HepG2 (cell line): ENCODE measurements around the gene SP9. TPM values are rescaled to one million over a fixed set of nuclear protein-coding genes. Genes with fewer than 3 reads are reported as not detected.

ENCODE experiments used
- ARNTL ChIP-seq: sonication (generic); formaldehyde crosslinking; IDR thresholded peaks from 2 replicates; pipeline ENCODE4 v1.4.0; 2020; ENCODE audit warnings: mild to moderate bottlenecking, missing genetic modification reagents
- ATF1 ChIP-seq: IDR thresholded peaks from 2 replicates; pipeline ENCODE4 v1.6.1; 2016; ENCODE audit warnings: mild to moderate bottlenecking, control low read depth
- BHLHE40 ChIP-seq: IDR thresholded peaks from 2 replicates; pipeline ENCODE4 v1.6.1; 2011; ENCODE audit warnings: low read length, improper control_type of control experiment
- CEBPG ChIP-seq: IDR thresholded peaks from 2 replicates; pipeline ENCODE4 v1.6.1; 2016
- JDP2 ChIP-seq: sonication (generic); formaldehyde crosslinking; IDR thresholded peaks from 2 replicates; pipeline ENCODE4 v1.8.1; 2022; ENCODE audit warnings: missing genetic modification reagents, borderline replicate concordance
- PHF8 ChIP-seq: sonication (generic); formaldehyde crosslinking; IDR thresholded peaks from 2 replicates; pipeline ENCODE4 v1.5.0; 2020; ENCODE audit warnings: missing genetic modification reagents
- RXRA ChIP-seq: sonication (generic); formaldehyde crosslinking; IDR thresholded peaks from 2 replicates; pipeline ENCODE4 v1.5.1; 2020; ENCODE audit warnings: missing genetic modification reagents
- TBL1XR1 ChIP-seq: fragments of 150-350 bp; IDR thresholded peaks from 2 replicates; pipeline ENCODE4 v1.6.1; 2014; ENCODE audit warnings: borderline replicate concordance, low read length; ENCODE audit not compliant: partially characterized antibody
- ZNF281 ChIP-seq: sonication (generic); formaldehyde crosslinking; IDR thresholded peaks from 2 replicates; pipeline ENCODE4 v1.4.0; 2020; ENCODE audit warnings: missing genetic modification reagents, borderline replicate concordance
- ZNF350 ChIP-seq: sonication (generic); formaldehyde crosslinking; IDR thresholded peaks from 2 replicates; pipeline ENCODE4 v1.4.0; 2020; ENCODE audit warnings: mild to moderate bottlenecking, low read depth, missing genetic modification reagents, borderline replicate concordance
- ZNF382 ChIP-seq: sonication (generic); formaldehyde crosslinking; IDR thresholded peaks from 2 replicates; pipeline ENCODE4 v1.5.0; 2020; ENCODE audit warnings: missing genetic modification reagents, mild to moderate bottlenecking, borderline replicate concordance
- ZNF781 ChIP-seq: sonication (generic); formaldehyde crosslinking; IDR thresholded peaks from 2 replicates; pipeline ENCODE4 v1.5.1; 2020; ENCODE audit warnings: borderline replicate concordance, mild to moderate bottlenecking, missing genetic modification reagents; ENCODE audit errors: not compliant biosample characterization
- polyA plus RNA-seq, 8 experiments: library from polyadenylated mRNA; depleted of rRNA in 3 of 8; stranded (reverse) in 7 of 8; unstranded in 1 of 8; fragments of >200 nt; fragmentation: Illumina TruSeq in 4 of 8; extraction: Trizol in 4 of 8; gene quantifications; 2 replicates each; pipeline versions ENCODE4 v1.2.1 to v1.2.3, GENCODE V29; 2011 to 2016; ENCODE audit warnings: low read depth in 4 of 8, missing spikeins in 1 of 8, mixed read lengths in 1 of 8; ENCODE audit not compliant: insufficient read depth in 1 of 8
- total RNA-seq, 5 experiments: library from RNA; depleted of rRNA; stranded (reverse); fragments of >200 nt; fragmentation: Illumina TruSeq; extraction: Trizol; gene quantifications; 2 replicates each; pipeline ENCODE4 v1.2.3, GENCODE V29; 2016; ENCODE audit warnings: low read depth in 1 of 5
- TF ChIP-seq, protein P1 (sequence below): sonication (generic); formaldehyde crosslinking; IDR thresholded peaks from 2 replicates; pipeline ENCODE4 v1.4.0; 2020; ENCODE audit warnings: missing genetic modification reagents
- TF ChIP-seq, protein P2 (sequence below): fragments of 450-650 bp; IDR thresholded peaks from 2 replicates; pipeline ENCODE4 v1.6.1; 2017; ENCODE audit warnings: mild to moderate bottlenecking
- TF ChIP-seq, protein P3 (sequence below): sonication (generic); formaldehyde crosslinking; IDR thresholded peaks from 2 replicates; pipeline ENCODE4 v1.5.0; 2020; ENCODE audit warnings: mild to moderate bottlenecking, missing genetic modification reagents, borderline replicate concordance
- TF ChIP-seq, protein P4 (sequence below): sonication (generic); formaldehyde crosslinking; IDR thresholded peaks from 2 replicates; pipeline ENCODE4 v1.8.0; 2022; ENCODE audit warnings: mild to moderate bottlenecking, missing genetic modification reagents, borderline replicate concordance

SP9 gene
- total and polyA plus RNA-seq, 2 of the 13 experiments (the other 11 are each of a cell fraction or from before 2014, with no cell fraction given), result not detected

GRCh38 chr2:174334781-174335251, at the start of gene SP9 (continued):
- TF ChIP-seq, protein P1, sequence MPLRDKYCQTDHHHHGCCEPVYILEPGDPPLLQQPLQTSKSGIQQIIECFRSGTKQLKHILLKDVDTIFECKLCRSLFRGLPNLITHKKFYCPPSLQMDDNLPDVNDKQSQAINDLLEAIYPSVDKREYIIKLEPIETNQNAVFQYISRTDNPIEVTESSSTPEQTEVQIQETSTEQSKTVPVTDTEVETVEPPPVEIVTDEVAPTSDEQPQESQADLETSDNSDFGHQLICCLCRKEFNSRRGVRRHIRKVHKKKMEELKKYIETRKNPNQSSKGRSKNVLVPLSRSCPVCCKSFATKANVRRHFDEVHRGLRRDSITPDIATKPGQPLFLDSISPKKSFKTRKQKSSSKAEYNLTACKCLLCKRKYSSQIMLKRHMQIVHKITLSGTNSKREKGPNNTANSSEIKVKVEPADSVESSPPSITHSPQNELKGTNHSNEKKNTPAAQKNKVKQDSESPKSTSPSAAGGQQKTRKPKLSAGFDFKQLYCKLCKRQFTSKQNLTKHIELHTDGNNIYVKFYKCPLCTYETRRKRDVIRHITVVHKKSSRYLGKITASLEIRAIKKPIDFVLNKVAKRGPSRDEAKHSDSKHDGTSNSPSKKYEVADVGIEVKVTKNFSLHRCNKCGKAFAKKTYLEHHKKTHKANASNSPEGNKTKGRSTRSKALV (CRISPR knock-in tag), result no peak
- TF ChIP-seq ARNTL (CRISPR knock-in tag), result no peak
- no peak for TF ChIP-seq ATF1
- TF ChIP-seq BHLHE40, result peak; percentile 50; the same call in 1 of the 2 replicates
- TF ChIP-seq, protein P2, sequence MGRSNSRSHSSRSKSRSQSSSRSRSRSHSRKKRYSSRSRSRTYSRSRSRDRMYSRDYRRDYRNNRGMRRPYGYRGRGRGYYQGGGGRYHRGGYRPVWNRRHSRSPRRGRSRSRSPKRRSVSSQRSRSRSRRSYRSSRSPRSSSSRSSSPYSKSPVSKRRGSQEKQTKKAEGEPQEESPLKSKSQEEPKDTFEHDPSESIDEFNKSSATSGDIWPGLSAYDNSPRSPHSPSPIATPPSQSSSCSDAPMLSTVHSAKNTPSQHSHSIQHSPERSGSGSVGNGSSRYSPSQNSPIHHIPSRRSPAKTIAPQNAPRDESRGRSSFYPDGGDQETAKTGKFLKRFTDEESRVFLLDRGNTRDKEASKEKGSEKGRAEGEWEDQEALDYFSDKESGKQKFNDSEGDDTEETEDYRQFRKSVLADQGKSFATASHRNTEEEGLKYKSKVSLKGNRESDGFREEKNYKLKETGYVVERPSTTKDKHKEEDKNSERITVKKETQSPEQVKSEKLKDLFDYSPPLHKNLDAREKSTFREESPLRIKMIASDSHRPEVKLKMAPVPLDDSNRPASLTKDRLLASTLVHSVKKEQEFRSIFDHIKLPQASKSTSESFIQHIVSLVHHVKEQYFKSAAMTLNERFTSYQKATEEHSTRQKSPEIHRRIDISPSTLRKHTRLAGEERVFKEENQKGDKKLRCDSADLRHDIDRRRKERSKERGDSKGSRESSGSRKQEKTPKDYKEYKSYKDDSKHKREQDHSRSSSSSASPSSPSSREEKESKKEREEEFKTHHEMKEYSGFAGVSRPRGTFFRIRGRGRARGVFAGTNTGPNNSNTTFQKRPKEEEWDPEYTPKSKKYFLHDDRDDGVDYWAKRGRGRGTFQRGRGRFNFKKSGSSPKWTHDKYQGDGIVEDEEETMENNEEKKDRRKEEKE, result no peak
- TF ChIP-seq ZNF781, result no peak
- TF ChIP-seq RXRA, result no peak
- no peak for TF ChIP-seq TBL1XR1
- no peak for TF ChIP-seq PHF8 (CRISPR knock-in tag)
- no peak for TF ChIP-seq JDP2 (CRISPR knock-in tag)
- no peak for TF ChIP-seq CEBPG (CRISPR knock-in tag)
- no peak for TF ChIP-seq ZNF382 (CRISPR knock-in tag)
- TF ChIP-seq ZNF350 (CRISPR knock-in tag), result no peak
- TF ChIP-seq, protein P3, sequence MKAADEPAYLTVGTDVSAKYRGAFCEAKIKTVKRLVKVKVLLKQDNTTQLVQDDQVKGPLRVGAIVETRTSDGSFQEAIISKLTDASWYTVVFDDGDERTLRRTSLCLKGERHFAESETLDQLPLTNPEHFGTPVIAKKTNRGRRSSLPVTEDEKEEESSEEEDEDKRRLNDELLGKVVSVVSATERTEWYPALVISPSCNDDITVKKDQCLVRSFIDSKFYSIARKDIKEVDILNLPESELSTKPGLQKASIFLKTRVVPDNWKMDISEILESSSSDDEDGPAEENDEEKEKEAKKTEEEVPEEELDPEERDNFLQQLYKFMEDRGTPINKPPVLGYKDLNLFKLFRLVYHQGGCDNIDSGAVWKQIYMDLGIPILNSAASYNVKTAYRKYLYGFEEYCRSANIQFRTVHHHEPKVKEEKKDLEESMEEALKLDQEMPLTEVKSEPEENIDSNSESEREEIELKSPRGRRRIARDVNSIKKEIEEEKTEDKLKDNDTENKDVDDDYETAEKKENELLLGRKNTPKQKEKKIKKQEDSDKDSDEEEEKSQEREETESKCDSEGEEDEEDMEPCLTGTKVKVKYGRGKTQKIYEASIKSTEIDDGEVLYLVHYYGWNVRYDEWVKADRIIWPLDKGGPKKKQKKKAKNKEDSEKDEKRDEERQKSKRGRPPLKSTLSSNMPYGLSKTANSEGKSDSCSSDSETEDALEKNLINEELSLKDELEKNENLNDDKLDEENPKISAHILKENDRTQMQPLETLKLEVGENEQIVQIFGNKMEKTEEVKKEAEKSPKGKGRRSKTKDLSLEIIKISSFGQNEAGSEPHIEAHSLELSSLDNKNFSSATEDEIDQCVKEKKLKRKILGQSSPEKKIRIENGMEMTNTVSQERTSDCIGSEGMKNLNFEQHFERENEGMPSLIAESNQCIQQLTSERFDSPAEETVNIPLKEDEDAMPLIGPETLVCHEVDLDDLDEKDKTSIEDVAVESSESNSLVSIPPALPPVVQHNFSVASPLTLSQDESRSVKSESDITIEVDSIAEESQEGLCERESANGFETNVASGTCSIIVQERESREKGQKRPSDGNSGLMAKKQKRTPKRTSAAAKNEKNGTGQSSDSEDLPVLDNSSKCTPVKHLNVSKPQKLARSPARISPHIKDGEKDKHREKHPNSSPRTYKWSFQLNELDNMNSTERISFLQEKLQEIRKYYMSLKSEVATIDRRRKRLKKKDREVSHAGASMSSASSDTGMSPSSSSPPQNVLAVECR (CRISPR knock-in tag), result peak; percentile 52; the same call in 1 of the 2 replicates
- no peak for TF ChIP-seq ZNF281 (CRISPR knock-in tag)
- TF ChIP-seq, protein P4, sequence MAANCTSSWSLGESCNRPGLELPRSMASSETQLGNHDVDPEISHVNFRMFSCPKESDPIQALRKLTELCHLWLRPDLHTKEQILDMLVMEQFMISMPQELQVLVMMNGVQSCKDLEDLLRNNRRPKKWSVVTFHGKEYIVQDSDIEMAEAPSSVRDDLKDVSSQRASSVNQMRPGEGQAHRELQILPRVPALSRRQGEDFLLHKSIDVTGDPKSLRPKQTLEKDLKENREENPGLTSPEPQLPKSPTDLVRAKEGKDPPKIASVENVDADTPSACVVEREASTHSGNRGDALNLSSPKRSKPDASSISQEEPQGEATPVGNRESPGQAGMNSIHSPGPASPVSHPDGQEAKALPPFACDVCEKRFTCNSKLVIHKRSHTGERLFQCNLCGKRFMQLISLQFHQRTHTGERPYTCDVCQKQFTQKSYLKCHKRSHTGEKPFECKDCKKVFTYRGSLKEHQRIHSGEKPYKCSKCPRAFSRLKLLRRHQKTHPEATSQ (CRISPR knock-in tag), result no peak
